HEK293 (cell line): ENCODE data around the gene TMEM272.

Experiments used
- CTCF ChIA-PET: fragments of 350-600 bp; formaldehyde crosslinking; extraction: SDS; loops from one replicate; lab custom pipeline; 2021; ENCODE audit warnings: antibody characterized with exemption; lab: Yijun Ruan, JAX
- POLR2A ChIA-PET: fragments of 300-600 bp; formaldehyde crosslinking; extraction: SDS; loops from one replicate; lab custom pipeline; 2020; ENCODE audit warnings: antibody characterized with exemption, inconsistent platforms; lab: Yijun Ruan, JAX
- H3K27ac ChIP-seq: fragments of 200-500 bp; sonication (Bioruptor generic); 2 replicates; pipeline ENCODE4 v1.5.1; 2014; ENCODE audit warnings: low read depth, low read length, control low read depth, inconsistent platforms; ENCODE audit errors: extremely low read depth
- H3K36me3 ChIP-seq, 2 experiments: fragments of 200-500 bp in 1 of 2; sonication (Bioruptor generic) in 1 of 2; 1 replicate in 1 of 2; 2 replicates in 1 of 2; pipeline ENCODE4 v1.5.1; 2014 to 2017; ENCODE audit warnings: inconsistent platforms in 2 of 2, low read length in 2 of 2; ENCODE audit not compliant: control insufficient read depth in 2 of 2, insufficient read depth in 1 of 2
- H3K4me1 ChIP-seq: fragments of 200-500 bp; sonication (Bioruptor generic); 2 replicates; pipeline ENCODE4 v1.5.1; 2014; ENCODE audit warnings: mild to moderate bottlenecking, low read length, inconsistent platforms; ENCODE audit not compliant: control insufficient read depth, insufficient read depth
- H3K4me3 ChIP-seq: 2 replicates; pipeline ENCODE4 v1.5.1; 2011; ENCODE audit warnings: low read depth, mild to moderate bottlenecking, control low read depth, low read length, moderate library complexity
- H3K9me3 ChIP-seq: fragments of 200-500 bp; sonication (Bioruptor generic); 2 replicates; pipeline ENCODE4 v1.5.1; 2014; ENCODE audit warnings: low read depth, low read length, inconsistent platforms; ENCODE audit not compliant: control insufficient read depth, insufficient read depth
- EGR2 ChIP-seq: fragments of 450-650 bp; formaldehyde crosslinking; IDR thresholded peaks from 2 replicates; pipeline ENCODE4 v1.5.1; 2016; ENCODE audit warnings: low read depth, missing biosample characterization, missing genetic modification characterization
- KLF17 ChIP-seq: fragments of 450-650 bp; formaldehyde crosslinking; IDR thresholded peaks from 2 replicates; pipeline ENCODE4 v1.5.1; 2016; ENCODE audit warnings: missing biosample characterization, missing genetic modification characterization
- MEIS1 ChIP-seq: sonication (generic); formaldehyde crosslinking; IDR thresholded peaks from 2 replicates; pipeline ENCODE4 v1.8.1; 2022; ENCODE audit warnings: missing genetic modification reagents, mild to moderate bottlenecking, borderline replicate concordance
- PBX3 ChIP-seq: sonication (generic); formaldehyde crosslinking; IDR thresholded peaks from 2 replicates; pipeline ENCODE4 v1.8.1; 2022; ENCODE audit warnings: mild to moderate bottlenecking, moderate library complexity, missing genetic modification reagents
- PRDM2 ChIP-seq: fragments of 450-650 bp; formaldehyde crosslinking; IDR thresholded peaks from 2 replicates; pipeline ENCODE4 v1.5.1; 2016; ENCODE audit warnings: missing biosample characterization, missing genetic modification characterization, borderline replicate concordance
- PRDM4 ChIP-seq: fragments of 450-650 bp; formaldehyde crosslinking; IDR thresholded peaks from 2 replicates; pipeline ENCODE4 v1.5.1; 2017; ENCODE audit warnings: missing biosample characterization, missing genetic modification characterization
- ZBTB7A ChIP-seq: fragments of 450-650 bp; formaldehyde crosslinking; IDR thresholded peaks from 2 replicates; pipeline ENCODE4 v1.5.1; 2016; ENCODE audit warnings: low read depth, missing biosample characterization, missing genetic modification characterization
- ZFHX2 ChIP-seq: fragments of 450-650 bp; formaldehyde crosslinking; conservative IDR thresholded peaks from 2 replicates; pipeline ENCODE4 v1.5.1; 2016; ENCODE audit warnings: missing biosample characterization, missing genetic modification characterization
- ZFP3 ChIP-seq: fragments of 450-650 bp; formaldehyde crosslinking; IDR thresholded peaks from 2 replicates; pipeline ENCODE4 v1.5.1; 2016; ENCODE audit warnings: low read depth, missing biosample characterization, missing genetic modification characterization
- ZNF16 ChIP-seq: fragments of 450-650 bp; formaldehyde crosslinking; IDR thresholded peaks from 2 replicates; pipeline ENCODE4 v1.5.1; 2016; ENCODE audit warnings: low read depth, missing biosample characterization, missing genetic modification characterization
- ZNF174 ChIP-seq: fragments of 450-650 bp; formaldehyde crosslinking; IDR thresholded peaks from 2 replicates; pipeline ENCODE4 v1.5.0; 2017; ENCODE audit warnings: missing biosample characterization, mild to moderate bottlenecking, missing genetic modification characterization
- ZNF202 ChIP-seq: fragments of 450-650 bp; formaldehyde crosslinking; IDR thresholded peaks from 2 replicates; pipeline ENCODE4 v1.5.1; 2016; ENCODE audit warnings: missing biosample characterization, missing genetic modification characterization, borderline replicate concordance
- ZNF311 ChIP-seq: fragments of 450-650 bp; formaldehyde crosslinking; IDR thresholded peaks from 2 replicates; pipeline ENCODE4 v1.5.1; 2017; ENCODE audit warnings: missing biosample characterization, missing genetic modification characterization, borderline replicate concordance
- ZNF335 ChIP-seq: fragments of 450-650 bp; formaldehyde crosslinking; conservative IDR thresholded peaks from 2 replicates; pipeline ENCODE4 v1.5.1; 2016; ENCODE audit warnings: missing biosample characterization, missing genetic modification characterization
- ZNF473 ChIP-seq: fragments of 450-650 bp; formaldehyde crosslinking; IDR thresholded peaks from 2 replicates; pipeline ENCODE4 v1.5.1; 2017; ENCODE audit warnings: missing biosample characterization, missing genetic modification characterization
- ZNF561 ChIP-seq: fragments of 450-650 bp; IDR thresholded peaks from 2 replicates; pipeline ENCODE4 v1.5.1; 2018; ENCODE audit warnings: missing biosample characterization, missing genetic modification characterization, borderline replicate concordance
- ZNF629 ChIP-seq: fragments of 450-650 bp; formaldehyde crosslinking; IDR thresholded peaks from 2 replicates; pipeline ENCODE4 v1.5.1; 2017; ENCODE audit warnings: missing biosample characterization, missing genetic modification characterization
- ZNF660 ChIP-seq: fragments of 450-650 bp; IDR thresholded peaks from 2 replicates; pipeline ENCODE4 v1.5.1; 2018; ENCODE audit warnings: missing biosample characterization, mild to moderate bottlenecking, missing genetic modification characterization
- ZNF747 ChIP-seq: fragments of 450-650 bp; formaldehyde crosslinking; IDR thresholded peaks from 2 replicates; pipeline ENCODE4 v1.5.1; 2016; ENCODE audit warnings: missing biosample characterization, missing genetic modification characterization

The TMEM272 gene

GRCh38 chr13:51793570-51794271, 51.3 kb downstream of the TMEM272 start:
- no peak overlapping the region for H3K27ac ChIP-seq
- TF ChIP-seq ZNF660 (0 out of 2 replicates have a peak, but pooled peaks have one; percentile 28), ZNF202 (tag by site-specific recombination) (no peak), ZNF629 (tag by site-specific recombination) (no peak), ZNF174 (tag by site-specific recombination) (no peak), ZNF16 (tag by site-specific recombination) (no peak), ZBTB7A (tag by site-specific recombination) (no peak), ZNF335 (0 out of 2 replicates have a peak, but pooled peaks have one; percentile 29)
- TF ChIP-seq, all 188 proteins: peak for 2
- Histone ChIP-seq H3K36me3 (no peaks in the 10 kb centered on the region), H3K4me3 (no peak overlapping the region), H3K9me3 (no peaks in the 10 kb centered on the region), H3K4me1 (no peaks in the 10 kb centered on the region)
- ChIA-PET POLR2A (interaction anchor here (1.4 kb wide), 1 partner anchor 341 kb away, joined by 7 read pairs; the partner anchor contains the start of gene INTS6), CTCF (interaction anchor here (0.7 kb wide), 1 partner anchor 22 kb away, joined by 3 read pairs; no protein-coding TSS in a partner anchor)

GRCh38 chr13:51786425-51787265, 58.3 kb downstream of the TMEM272 start:
- ChIA-PET CTCF (interaction anchor here (0.6 to 2.7 kb wide), 2 partner anchors 11 to 1895 kb away, joined by 3 to 16 read pairs; no protein-coding TSS in a partner anchor), POLR2A (interaction anchor here (0.8 to 3.0 kb wide), 2 partner anchors 203 to 333 kb away, joined by 3 to 27 read pairs; partner anchors contain the start of gene INTS6)
- no peak overlapping the region for H3K4me3 ChIP-seq
- H3K9me3 ChIP-seq = no peaks in the 10 kb centered on the region
- peak overlapping the region; percentile 22 for H3K27ac ChIP-seq
- H3K36me3 ChIP-seq = no peaks in the 10 kb centered on the region
- peaks cover 13% of the 10 kb centered on the region for H3K4me1 ChIP-seq
- TF ChIP-seq ZNF311 (tag by site-specific recombination) (no peak), ZFHX2 (0 out of 2 replicates have a peak, but pooled peaks have one; percentile 30), KLF17 (tag by site-specific recombination) (no peak), ZNF629 (tag by site-specific recombination) (no peak; the same call in 1 of the 2 replicates), ZFP3 (tag by site-specific recombination) (no peak), ZNF747 (no peak), ZNF473 (no peak), ZNF335 (0 out of 2 replicates have a peak, but pooled peaks have one; percentile 4), PBX3 (CRISPR knock-in tag) (no peak), EGR2 (tag by site-specific recombination) (no peak), MEIS1 (no peak), PRDM4 (tag by site-specific recombination) (0 out of 2 replicates have a peak, but pooled peaks have one; percentile 4), ZNF561 (tag by site-specific recombination) (no peak), PRDM2 (no peak)
